ENCODE data around the gene ZNF217.
"Not testable (repeated sequence)": the region's sequence is repeated elsewhere in the genome, so short reads cannot be mapped to it uniquely, and the experiment has no call there.

ZNF217 gene

GRCh38 chr20:53597030-53597482 lies 3.4 kb upstream of the ZNF217 start:
- Histone ChIP-seq H3K9ac (ENCODE audit: low read length) (no peak overlapping the region), H3K27ac (ENCODE audit: low read depth, low read length) (no peak overlapping the region), H3K9me2 (replicated peaks; ENCODE audit: insufficient read depth, low read length) (no peaks in the 10 kb centered on the region), H3K27me3 (ENCODE audit: low read length) (no peaks in the 10 kb centered on the region), H2AFZ (ENCODE audit: low read depth, low read length, severe bottlenecking) (no peak overlapping the region), H3K36me3 (ENCODE audit: low read length) (no peaks in the 10 kb centered on the region), H3K4me3 (ENCODE audit: insufficient read depth, low read length, poor library complexity, severe bottlenecking) (no peak overlapping the region), H3K4me2 (ENCODE audit: low read depth, low read length, poor library complexity, severe bottlenecking) (no peak overlapping the region), H3K79me2 (ENCODE audit: insufficient read depth, low read length) (peaks cover 12% of the 10 kb centered on the region; the same call in 1 of the 2 replicates), H4K20me1 (ENCODE audit: low read depth, low read length) (no peaks in the 10 kb centered on the region), H3F3A (ENCODE audit: insufficient read depth) (peaks cover 21% of the 10 kb centered on the region), H3K9me3 (ENCODE audit: insufficient read depth, low read length) (no peaks in the 10 kb centered on the region)
- TF ChIP-seq CTCF (IDR thresholded peaks at IDR 0.05; ENCODE audit: insufficient read depth, low read length, poor library complexity, severe bottlenecking) (no peak), EZH2phosphoT487 (conservative IDR thresholded peaks at IDR 0.05; ENCODE audit: low read length) (no peak)

- H3K36me3 ChIP-seq (ENCODE audit: low read length); H2AFZ ChIP-seq (ENCODE audit: low read depth, low read length, severe bottlenecking); H3K9me2 ChIP-seq (replicated peaks; ENCODE audit: insufficient read depth, low read length); H4K20me1 ChIP-seq (ENCODE audit: low read depth, low read length); H3K9me3 ChIP-seq (ENCODE audit: insufficient read depth, low read length); H3K9ac ChIP-seq (ENCODE audit: low read length); H3K27ac ChIP-seq (ENCODE audit: low read depth, low read length); H3K27me3 ChIP-seq (ENCODE audit: low read length); H3K4me2 ChIP-seq (ENCODE audit: low read depth, low read length, poor library complexity, severe bottlenecking); H3K4me3 ChIP-seq (ENCODE audit: insufficient read depth, low read length, poor library complexity, severe bottlenecking): not testable (repeated sequence)
- peaks cover 16% of the 10 kb centered on the region; the same call in 1 of the 2 replicates for H3K79me2 ChIP-seq (ENCODE audit: insufficient read depth, low read length)
- H3F3A ChIP-seq (ENCODE audit: insufficient read depth): peaks cover 28% of the 10 kb centered on the region
Observed at GRCh38 chr20:53596189-53597001, 2.8 kb upstream of the ZNF217 start.

GRCh38 chr20:53595742-53596141 lies 2.1 kb upstream of the ZNF217 start:
- H3K27me3 ChIP-seq (ENCODE audit: low read length); H3K27ac ChIP-seq (ENCODE audit: low read depth, low read length); H3K9me2 ChIP-seq (replicated peaks; ENCODE audit: insufficient read depth, low read length); H3K4me3 ChIP-seq (ENCODE audit: insufficient read depth, low read length, poor library complexity, severe bottlenecking); H4K20me1 ChIP-seq (ENCODE audit: low read depth, low read length); H3K4me2 ChIP-seq (ENCODE audit: low read depth, low read length, poor library complexity, severe bottlenecking); H3K9me3 ChIP-seq (ENCODE audit: insufficient read depth, low read length); H2AFZ ChIP-seq (ENCODE audit: low read depth, low read length, severe bottlenecking); H3K36me3 ChIP-seq (ENCODE audit: low read length); H3K9ac ChIP-seq (ENCODE audit: low read length): not testable (repeated sequence)
- Histone ChIP-seq H3F3A (ENCODE audit: insufficient read depth) (peaks cover 31% of the 10 kb centered on the region), H3K79me2 (ENCODE audit: insufficient read depth, low read length) (peaks cover 20% of the 10 kb centered on the region; the same call in 1 of the 2 replicates)

GRCh38 chr20:53595018-53595378 lies 1.4 kb upstream of the ZNF217 start:
- Histone ChIP-seq H2AFZ (ENCODE audit: low read depth, low read length, severe bottlenecking) (peak overlapping the region; percentile 81), H4K20me1 (ENCODE audit: low read depth, low read length) (no peaks in the 10 kb centered on the region), H3F3A (ENCODE audit: insufficient read depth) (peaks cover 31% of the 10 kb centered on the region), H3K27me3 (ENCODE audit: low read length) (no peaks in the 10 kb centered on the region), H3K27ac (ENCODE audit: low read depth, low read length) (peak overlapping the region; percentile 72), H3K9me2 (replicated peaks; ENCODE audit: insufficient read depth, low read length) (no peaks in the 10 kb centered on the region), H3K4me3 (ENCODE audit: insufficient read depth, low read length, poor library complexity, severe bottlenecking) (peak overlapping the region; percentile 84), H3K4me2 (ENCODE audit: low read depth, low read length, poor library complexity, severe bottlenecking) (peak overlapping the region; percentile 93), H3K9me3 (ENCODE audit: insufficient read depth, low read length) (no peaks in the 10 kb centered on the region), H3K9ac (ENCODE audit: low read length) (peak overlapping the region; percentile 72), H3K36me3 (ENCODE audit: low read length) (no peaks in the 10 kb centered on the region), H3K79me2 (ENCODE audit: insufficient read depth, low read length) (peaks cover 22% of the 10 kb centered on the region; the same call in 1 of the 2 replicates)
- TF ChIP-seq EZH2phosphoT487 (conservative IDR thresholded peaks at IDR 0.05; ENCODE audit: low read length) (no peak), CTCF (IDR thresholded peaks at IDR 0.05; ENCODE audit: insufficient read depth, low read length, poor library complexity, severe bottlenecking) (no peak)
